PC-3 (cell line): Measurements from ENCODE around the gene BCAS3.

Experiments
- CTCF ChIP-seq: fragments of 300-600 bp; sonication (generic); conservative IDR thresholded peaks from 2 replicates; pipeline ENCODE4 v1.5.1; 2017; ENCODE audit warnings: antibody characterized with exemption, low read depth, mild to moderate bottlenecking, low read length
- EZH2 ChIP-seq: fragments of 300-600 bp; sonication (generic); IDR thresholded peaks from one replicate; pipeline ENCODE4 v1.6.1; 2017; ENCODE audit warnings: antibody characterized with exemption, mild to moderate bottlenecking, low read length; ENCODE audit not compliant: unreplicated experiment
- EZH2phosphoT487 ChIP-seq: fragments of 300-600 bp; sonication (generic); IDR thresholded peaks from 2 replicates; pipeline ENCODE4 v1.6.1; 2018; ENCODE audit warnings: mild to moderate bottlenecking, antibody characterized with exemption, low read length, borderline replicate concordance

- TF ChIP-seq CTCF, result no peak
- no peak for TF ChIP-seq EZH2
- no peak for TF ChIP-seq EZH2phosphoT487
These were observed 24.1 kb upstream of the BCAS3 start for GRCh38 chr17:60653569-60653968.
